Chondrocyte (in vitro differentiated cells): Measurements from ENCODE around the gene NPC1. TPM values are rescaled to one million over a fixed set of nuclear protein-coding genes. Genes with fewer than 3 reads are reported as not detected.

ENCODE experiments used
- DNase-seq: peaks from one replicate; pipeline ENCODE4 v3.0.0; 2021; ENCODE audit warnings: mixed read lengths, low spot score
- H3K27ac Mint-ChIP-seq: one replicate; pipeline ENCODE4 v1.8.0; 2021; ENCODE audit warnings: mild to moderate bottlenecking, moderate library complexity, mixed read lengths; ENCODE audit not compliant: unreplicated experiment
- H3K27me3 Mint-ChIP-seq: 2 replicates; pipeline ENCODE4 v1.8.0; 2021; ENCODE audit warnings: low read depth, mixed read lengths
- H3K36me3 Mint-ChIP-seq: 2 replicates; pipeline ENCODE4 v1.8.0; 2021; ENCODE audit warnings: low read depth, mixed read lengths
- H3K4me1 Mint-ChIP-seq: 2 replicates; pipeline ENCODE4 v1.8.0; 2021; ENCODE audit warnings: low read depth, mild to moderate bottlenecking, mixed read lengths
- H3K4me3 Mint-ChIP-seq: one replicate; pipeline ENCODE4 v1.8.0; 2021; ENCODE audit warnings: mild to moderate bottlenecking, moderate library complexity, mixed read lengths; ENCODE audit not compliant: unreplicated experiment
- H3K9me3 Mint-ChIP-seq: 2 replicates; pipeline ENCODE4 v1.8.0; 2021; ENCODE audit warnings: low read depth, mixed read lengths
- CTCF ChIP-seq: fragments of 200-600 bp; sonication (generic); IDR thresholded peaks from 2 replicates; pipeline ENCODE4 v1.5.0; 2021; ENCODE audit warnings: antibody characterized with exemption, mild to moderate bottlenecking, moderate library complexity
- total RNA-seq: library from RNA; stranded (reverse); gene quantifications from 3 replicates; pipeline ENCODE4 v1.2.1, GENCODE V29; 2021

The NPC1 gene
- total RNA-seq, 1 donor from 2014 or later, result 48.2 TPM

- peaks cover 13% of the 10 kb centered on the region for H3K36me3 Mint-ChIP-seq
- peaks cover 25% of the 10 kb centered on the region for H3K4me1 Mint-ChIP-seq
- DNase-seq, result no peak
- no peaks in the 10 kb centered on the region for H3K27me3 Mint-ChIP-seq
- H3K9me3 Mint-ChIP-seq, result no peaks in the 10 kb centered on the region
- TF ChIP-seq CTCF, result no peak
- H3K27ac Mint-ChIP-seq, result no peak overlapping the region
- H3K4me3 Mint-ChIP-seq, result no peak overlapping the region
These were observed 79.9 kb downstream of the NPC1 start for GRCh38 chr18:23506393-23506792.

DNA sequence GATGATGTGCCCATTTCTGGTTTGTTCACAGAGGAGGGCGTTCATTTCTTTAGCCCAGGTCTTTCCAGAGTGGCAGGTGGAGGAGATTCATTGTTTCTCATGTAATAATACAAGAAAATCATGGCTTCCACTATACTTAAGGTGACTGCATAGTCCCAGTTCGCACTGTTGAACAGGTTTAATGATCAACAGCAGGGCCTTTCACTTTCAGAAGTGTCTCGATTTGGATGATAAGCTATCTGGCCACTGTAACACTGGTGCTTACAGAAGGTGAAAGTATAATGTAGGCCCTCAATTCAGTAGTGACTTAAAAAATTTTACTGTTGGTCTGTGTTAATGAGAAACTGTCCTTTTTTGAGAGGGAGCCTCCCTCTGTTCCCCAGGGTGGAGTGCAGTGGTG, 81.6 kb downstream of the NPC1 start:
- H3K4me1 Mint-ChIP-seq, result peaks cover 25% of the 10 kb centered on the region
- H3K4me3 Mint-ChIP-seq, result peak overlapping the region; percentile 89
- peaks cover 4% of the 10 kb centered on the region for H3K36me3 Mint-ChIP-seq
- no peak overlapping the region for H3K27ac Mint-ChIP-seq
- no peaks in the 10 kb centered on the region for H3K27me3 Mint-ChIP-seq
- no peaks in the 10 kb centered on the region for H3K9me3 Mint-ChIP-seq
- DNase-seq, result no peak
- no peak for TF ChIP-seq CTCF

DNA sequence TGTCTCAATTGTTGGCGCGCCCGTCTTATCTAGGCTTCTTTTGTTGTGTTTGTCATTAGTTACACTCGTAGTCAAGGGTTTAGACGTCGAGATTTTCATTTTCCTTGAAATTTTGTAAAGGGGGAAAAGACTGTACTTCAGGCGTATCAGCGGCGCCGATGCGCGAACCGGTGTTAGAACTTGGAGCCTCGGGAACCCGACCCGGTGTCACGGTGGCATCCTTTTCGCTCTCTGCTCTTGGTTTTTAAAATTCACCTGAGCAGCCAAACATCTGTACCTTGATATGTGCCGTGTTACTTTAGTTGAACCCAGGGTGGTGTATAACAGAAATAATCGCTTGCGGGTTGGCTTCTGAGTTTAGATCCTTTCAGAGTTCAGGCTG, 82.4 kb downstream of the NPC1 start:
- H3K4me3 Mint-ChIP-seq, result peak overlapping the region; percentile 89
- no peaks in the 10 kb centered on the region for H3K27me3 Mint-ChIP-seq
- peaks cover 4% of the 10 kb centered on the region for H3K36me3 Mint-ChIP-seq
- no peak for TF ChIP-seq CTCF
- no peaks in the 10 kb centered on the region for H3K9me3 Mint-ChIP-seq
- H3K27ac Mint-ChIP-seq, result peak overlapping the region; percentile 19
- peaks cover 27% of the 10 kb centered on the region for H3K4me1 Mint-ChIP-seq
- DNase-seq, result no peak

GRCh38 chr18:23503038-23503962, 83.0 kb downstream of the NPC1 start, which contains the start of gene RMC1:
TSS of gene RMC1 (plus strand) at chr18:23503511. CDS start at chr18:23503619, 108 bp downstream.
- Mint-ChIP-seq H3K4me1 (peaks cover 27% of the 10 kb centered on the region), H3K27ac (peak within 1 kb of the TSS; percentile 91), H3K27me3 (no peaks in the 10 kb centered on the region)

More at GRCh38 chr18:23503038-23503962, 83.0 kb downstream of the NPC1 start, which contains the start of gene RMC1:
- Mint-ChIP-seq H3K4me3 (peak within 1 kb of the TSS; percentile 89), H3K9me3 (no peaks in the 10 kb centered on the region), H3K36me3 (peaks cover 4% of the 10 kb centered on the region)
- DNase-seq, result peak; percentile 97
- peak; percentile 44 for TF ChIP-seq CTCF
